WTC11 (cell line): ENCODE measurements around the gene PTPDC1. TPM values are rescaled to one million over a fixed set of nuclear protein-coding genes. Genes with fewer than 3 reads are reported as not detected.
A peak's percentile ranks its signal among the peaks of the same experiment; 100 is the strongest.
"Not testable (repeated sequence)": the region's sequence is repeated elsewhere in the genome, so short reads cannot be mapped to it uniquely, and the experiment has no call there.

Experiments used
- ATAC-seq: fragments of 200-7000 bp; cut with Tn5 transposase; 2 replicates; pipeline ENCODE4 v1.10.0; 2021; ENCODE audit warnings: mild to moderate bottlenecking, moderate library complexity
- CTCF ChIA-PET: fragments of 300-600 bp; sonication (Branson Sonifier 250); formaldehyde crosslinking; loops from one replicate; lab custom pipeline; 2021; ENCODE audit warnings: antibody characterized with exemption; lab: Charles Lee
- POLR2A ChIA-PET: fragments of 350-600 bp; sonication (Branson Sonifier 250); formaldehyde crosslinking; loops from one replicate; lab custom pipeline; 2021; ENCODE audit warnings: antibody characterized with exemption; lab: Charles Lee
- DNase-seq: peaks from one replicate; pipeline ENCODE4 v3.0.0; 2021; ENCODE audit warnings: low spot score
- H3K27ac Mint-ChIP-seq: 2 replicates; pipeline ENCODE4 v1.8.0; 2021; ENCODE audit warnings: mixed read lengths
- H3K27me3 Mint-ChIP-seq: 2 replicates; pipeline ENCODE4 v1.8.0; 2021; ENCODE audit warnings: low read depth, mild to moderate bottlenecking, moderate library complexity, mixed read lengths
- H3K36me3 Mint-ChIP-seq: 2 replicates; pipeline ENCODE4 v1.8.0; 2021; ENCODE audit warnings: mixed read lengths
- H3K4me1 Mint-ChIP-seq: 2 replicates; pipeline ENCODE4 v1.8.0; 2022; ENCODE audit warnings: mixed read lengths
- H3K4me3 Mint-ChIP-seq: 2 replicates; pipeline ENCODE4 v1.8.0; 2021; ENCODE audit warnings: mild to moderate bottlenecking, moderate library complexity, mixed read lengths
- H3K9me3 Mint-ChIP-seq: 2 replicates; pipeline ENCODE4 v1.8.0; 2021; ENCODE audit warnings: mixed read lengths
- AFF4 ChIP-seq: sonication (generic); formaldehyde crosslinking; IDR thresholded peaks from 2 replicates; pipeline ENCODE4 v1.8.1; 2023; ENCODE audit warnings: mild to moderate bottlenecking, missing genetic modification reagents, borderline replicate concordance
- E2F4 ChIP-seq: sonication (generic); formaldehyde crosslinking; IDR thresholded peaks from 2 replicates; pipeline ENCODE4 v1.8.1; 2022; ENCODE audit warnings: low read depth, mild to moderate bottlenecking, moderate library complexity, missing genetic modification reagents, borderline replicate concordance
- ETV6 ChIP-seq: sonication (generic); formaldehyde crosslinking; IDR thresholded peaks from 2 replicates; pipeline ENCODE4 v1.8.1; 2022; ENCODE audit warnings: mild to moderate bottlenecking, missing genetic modification reagents
- FOXJ3 ChIP-seq: sonication (generic); formaldehyde crosslinking; IDR thresholded peaks from 2 replicates; pipeline ENCODE4 v1.9.0; 2021; ENCODE audit warnings: missing genetic modification reagents, mild to moderate bottlenecking, borderline replicate concordance
- FOXK1 ChIP-seq: sonication (generic); formaldehyde crosslinking; IDR thresholded peaks from 2 replicates; pipeline ENCODE4 v1.8.0; 2022; ENCODE audit warnings: mild to moderate bottlenecking, moderate library complexity, missing genetic modification reagents
- ZNF121 ChIP-seq: sonication (generic); formaldehyde crosslinking; IDR thresholded peaks from 2 replicates; pipeline ENCODE4 v1.8.0; 2023; ENCODE audit warnings: missing genetic modification reagents
- ZNF281 ChIP-seq: sonication (generic); formaldehyde crosslinking; IDR thresholded peaks from 2 replicates; pipeline ENCODE4 v1.8.0; 2023; ENCODE audit warnings: mild to moderate bottlenecking, missing genetic modification reagents
- ZNF416 ChIP-seq: fragments of 250-450 bp; sonication (Bioruptor Pico); IDR thresholded peaks from 2 replicates; pipeline ENCODE4 v1.9.0; 2021; ENCODE audit warnings: mild to moderate bottlenecking, inconsistent platforms
- total RNA-seq: library from RNA; stranded (reverse); gene quantifications from 3 replicates; pipeline ENCODE4 v1.2.3, GENCODE V29; 2021
- TF ChIP-seq, protein P1 (sequence below): sonication (generic); formaldehyde crosslinking; IDR thresholded peaks from 2 replicates; pipeline ENCODE4 v1.8.0; 2022; ENCODE audit warnings: mild to moderate bottlenecking, missing genetic modification reagents
- TF ChIP-seq, protein P2 (sequence below): sonication (generic); formaldehyde crosslinking; IDR thresholded peaks from 2 replicates; pipeline ENCODE4 v1.8.0; 2023; ENCODE audit warnings: missing genetic modification reagents, mild to moderate bottlenecking, borderline replicate concordance
- TF ChIP-seq, protein P3 (sequence below): fragments of 250-450 bp; sonication (Bioruptor Pico); IDR thresholded peaks from 2 replicates; pipeline ENCODE4 v1.9.0; 2021; ENCODE audit warnings: mild to moderate bottlenecking
- TF ChIP-seq, protein P4 (sequence below): sonication (generic); formaldehyde crosslinking; IDR thresholded peaks from 2 replicates; pipeline ENCODE4 v1.8.1; 2023; ENCODE audit warnings: mild to moderate bottlenecking, moderate library complexity, missing genetic modification reagents

PTPDC1 gene
- total RNA-seq, 1 experiment from 2014 or later, result 9.2 TPM

DNA sequence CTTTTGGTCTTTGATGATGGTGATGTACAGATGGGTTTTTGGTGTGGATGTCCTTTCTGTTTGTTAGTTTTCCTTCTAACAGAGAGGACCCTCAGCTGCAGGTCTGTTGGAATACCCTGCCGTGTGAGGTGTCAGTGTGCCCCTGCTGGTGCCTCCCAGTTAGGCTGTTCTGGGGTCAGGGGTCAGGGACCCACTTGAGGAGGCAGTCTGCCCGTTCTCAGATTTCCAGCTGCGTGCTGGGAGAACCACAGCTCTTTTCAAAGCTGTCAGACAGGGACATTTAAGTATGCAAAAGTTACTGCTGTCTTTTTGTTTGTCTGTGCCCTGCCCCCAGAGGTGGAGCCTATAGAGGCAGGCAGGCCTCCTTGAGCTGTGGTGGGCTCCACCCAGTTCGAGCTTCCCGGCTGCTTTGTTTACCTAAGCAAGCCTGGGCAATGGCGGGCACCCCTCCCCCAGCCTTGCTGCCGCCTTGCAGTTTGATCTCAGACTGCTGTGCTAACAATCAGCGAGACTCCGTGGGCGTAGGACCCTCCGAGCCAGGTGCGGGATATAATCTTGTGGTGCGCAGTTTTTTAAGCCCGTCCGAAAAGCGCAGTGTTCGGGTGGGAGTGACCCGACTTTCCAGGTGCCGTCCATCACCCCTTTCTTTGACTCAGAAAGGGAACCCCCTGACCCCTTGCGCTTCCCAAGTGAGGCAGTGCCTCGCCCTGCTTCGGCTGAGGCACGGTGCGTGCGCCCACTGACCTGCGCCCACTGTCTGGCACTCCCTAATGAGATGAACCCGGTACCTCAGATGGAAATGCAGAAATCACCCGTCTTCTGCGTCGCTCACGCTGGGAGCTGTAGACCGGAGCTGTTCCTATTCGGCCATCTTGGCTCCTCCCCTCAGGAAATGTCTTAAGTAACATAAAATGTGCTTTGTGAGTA lies 10.2 kb downstream of the PTPDC1 start:
- Mint-ChIP-seq H3K4me1 (peaks cover 21% of the 10 kb centered on the region), H3K27ac (peak overlapping the region; percentile 61), H3K36me3 (peaks cover 20% of the 10 kb centered on the region), H3K4me3 (peak overlapping the region; percentile 64)
- ATAC-seq, H3K27me3 Mint-ChIP-seq, POLR2A ChIA-PET, H3K9me3 Mint-ChIP-seq, DNase-seq: not testable (repeated sequence)
- TF ChIP-seq, protein P1, sequence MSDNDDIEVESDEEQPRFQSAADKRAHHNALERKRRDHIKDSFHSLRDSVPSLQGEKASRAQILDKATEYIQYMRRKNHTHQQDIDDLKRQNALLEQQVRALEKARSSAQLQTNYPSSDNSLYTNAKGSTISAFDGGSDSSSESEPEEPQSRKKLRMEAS (CRISPR knock-in tag), result 0 out of 2 replicates have a peak, but pooled peaks have one; percentile 29
- peak; percentile 71; the same call in 1 of the 2 replicates for TF ChIP-seq ZNF281 (CRISPR knock-in tag)
- TF ChIP-seq FOXK1, result peak; percentile 48; the same call in 1 of the 2 replicates
- CTCF ChIA-PET, result interaction anchor here (1.3 to 1.7 kb wide), 2 partner anchors 12 to 80 kb away, joined by 3 to 5 read pairs; no protein-coding TSS in a partner anchor

GRCh38 chr9:94096819-94097577 lies 12.7 kb downstream of the PTPDC1 start:
- peaks cover 21% of the 10 kb centered on the region for H3K4me1 Mint-ChIP-seq
- H3K4me3 Mint-ChIP-seq, result no peak overlapping the region
- peaks cover 20% of the 10 kb centered on the region for H3K36me3 Mint-ChIP-seq
- TF ChIP-seq ETV6 (CRISPR knock-in tag), result no peak
- TF ChIP-seq, protein P2, sequence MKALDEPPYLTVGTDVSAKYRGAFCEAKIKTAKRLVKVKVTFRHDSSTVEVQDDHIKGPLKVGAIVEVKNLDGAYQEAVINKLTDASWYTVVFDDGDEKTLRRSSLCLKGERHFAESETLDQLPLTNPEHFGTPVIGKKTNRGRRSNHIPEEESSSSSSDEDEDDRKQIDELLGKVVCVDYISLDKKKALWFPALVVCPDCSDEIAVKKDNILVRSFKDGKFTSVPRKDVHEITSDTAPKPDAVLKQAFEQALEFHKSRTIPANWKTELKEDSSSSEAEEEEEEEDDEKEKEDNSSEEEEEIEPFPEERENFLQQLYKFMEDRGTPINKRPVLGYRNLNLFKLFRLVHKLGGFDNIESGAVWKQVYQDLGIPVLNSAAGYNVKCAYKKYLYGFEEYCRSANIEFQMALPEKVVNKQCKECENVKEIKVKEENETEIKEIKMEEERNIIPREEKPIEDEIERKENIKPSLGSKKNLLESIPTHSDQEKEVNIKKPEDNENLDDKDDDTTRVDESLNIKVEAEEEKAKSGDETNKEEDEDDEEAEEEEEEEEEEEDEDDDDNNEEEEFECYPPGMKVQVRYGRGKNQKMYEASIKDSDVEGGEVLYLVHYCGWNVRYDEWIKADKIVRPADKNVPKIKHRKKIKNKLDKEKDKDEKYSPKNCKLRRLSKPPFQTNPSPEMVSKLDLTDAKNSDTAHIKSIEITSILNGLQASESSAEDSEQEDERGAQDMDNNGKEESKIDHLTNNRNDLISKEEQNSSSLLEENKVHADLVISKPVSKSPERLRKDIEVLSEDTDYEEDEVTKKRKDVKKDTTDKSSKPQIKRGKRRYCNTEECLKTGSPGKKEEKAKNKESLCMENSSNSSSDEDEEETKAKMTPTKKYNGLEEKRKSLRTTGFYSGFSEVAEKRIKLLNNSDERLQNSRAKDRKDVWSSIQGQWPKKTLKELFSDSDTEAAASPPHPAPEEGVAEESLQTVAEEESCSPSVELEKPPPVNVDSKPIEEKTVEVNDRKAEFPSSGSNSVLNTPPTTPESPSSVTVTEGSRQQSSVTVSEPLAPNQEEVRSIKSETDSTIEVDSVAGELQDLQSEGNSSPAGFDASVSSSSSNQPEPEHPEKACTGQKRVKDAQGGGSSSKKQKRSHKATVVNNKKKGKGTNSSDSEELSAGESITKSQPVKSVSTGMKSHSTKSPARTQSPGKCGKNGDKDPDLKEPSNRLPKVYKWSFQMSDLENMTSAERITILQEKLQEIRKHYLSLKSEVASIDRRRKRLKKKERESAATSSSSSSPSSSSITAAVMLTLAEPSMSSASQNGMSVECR (CRISPR knock-in tag), result no peak
- TF ChIP-seq FOXJ3 (CRISPR knock-in tag), result no peak
- no peak for TF ChIP-seq ZNF416 (CRISPR knock-in tag)
- TF ChIP-seq AFF4 (CRISPR knock-in tag), result no peak
- TF ChIP-seq, protein P3, sequence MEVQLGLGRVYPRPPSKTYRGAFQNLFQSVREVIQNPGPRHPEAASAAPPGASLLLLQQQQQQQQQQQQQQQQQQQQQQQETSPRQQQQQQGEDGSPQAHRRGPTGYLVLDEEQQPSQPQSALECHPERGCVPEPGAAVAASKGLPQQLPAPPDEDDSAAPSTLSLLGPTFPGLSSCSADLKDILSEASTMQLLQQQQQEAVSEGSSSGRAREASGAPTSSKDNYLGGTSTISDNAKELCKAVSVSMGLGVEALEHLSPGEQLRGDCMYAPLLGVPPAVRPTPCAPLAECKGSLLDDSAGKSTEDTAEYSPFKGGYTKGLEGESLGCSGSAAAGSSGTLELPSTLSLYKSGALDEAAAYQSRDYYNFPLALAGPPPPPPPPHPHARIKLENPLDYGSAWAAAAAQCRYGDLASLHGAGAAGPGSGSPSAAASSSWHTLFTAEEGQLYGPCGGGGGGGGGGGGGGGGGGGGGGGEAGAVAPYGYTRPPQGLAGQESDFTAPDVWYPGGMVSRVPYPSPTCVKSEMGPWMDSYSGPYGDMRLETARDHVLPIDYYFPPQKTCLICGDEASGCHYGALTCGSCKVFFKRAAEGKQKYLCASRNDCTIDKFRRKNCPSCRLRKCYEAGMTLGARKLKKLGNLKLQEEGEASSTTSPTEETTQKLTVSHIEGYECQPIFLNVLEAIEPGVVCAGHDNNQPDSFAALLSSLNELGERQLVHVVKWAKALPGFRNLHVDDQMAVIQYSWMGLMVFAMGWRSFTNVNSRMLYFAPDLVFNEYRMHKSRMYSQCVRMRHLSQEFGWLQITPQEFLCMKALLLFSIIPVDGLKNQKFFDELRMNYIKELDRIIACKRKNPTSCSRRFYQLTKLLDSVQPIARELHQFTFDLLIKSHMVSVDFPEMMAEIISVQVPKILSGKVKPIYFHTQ, result no peak
- TF ChIP-seq ZNF121 (CRISPR knock-in tag), result no peak
- TF ChIP-seq, protein P4, sequence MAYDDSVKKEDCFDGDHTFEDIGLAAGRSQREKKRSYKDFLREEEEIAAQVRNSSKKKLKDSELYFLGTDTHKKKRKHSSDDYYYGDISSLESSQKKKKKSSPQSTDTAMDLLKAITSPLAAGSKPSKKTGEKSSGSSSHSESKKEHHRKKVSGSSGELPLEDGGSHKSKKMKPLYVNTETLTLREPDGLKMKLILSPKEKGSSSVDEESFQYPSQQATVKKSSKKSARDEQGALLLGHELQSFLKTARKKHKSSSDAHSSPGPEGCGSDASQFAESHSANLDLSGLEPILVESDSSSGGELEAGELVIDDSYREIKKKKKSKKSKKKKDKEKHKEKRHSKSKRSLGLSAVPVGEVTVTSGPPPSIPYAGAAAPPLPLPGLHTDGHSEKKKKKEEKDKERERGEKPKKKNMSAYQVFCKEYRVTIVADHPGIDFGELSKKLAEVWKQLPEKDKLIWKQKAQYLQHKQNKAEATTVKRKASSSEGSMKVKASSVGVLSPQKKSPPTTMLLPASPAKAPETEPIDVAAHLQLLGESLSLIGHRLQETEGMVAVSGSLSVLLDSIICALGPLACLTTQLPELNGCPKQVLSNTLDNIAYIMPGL, result no peak
- TF ChIP-seq E2F4, result no peak
- DNase-seq (no peak), ATAC-seq (no peak)
- ChIA-PET CTCF (interaction anchor here (1.6 kb wide), 1 partner anchor 11 kb away, joined by 4 read pairs; no protein-coding TSS in a partner anchor), POLR2A (no interaction called here)
- H3K9me3 Mint-ChIP-seq, result no peaks in the 10 kb centered on the region
- H3K27me3 Mint-ChIP-seq, result no peaks in the 10 kb centered on the region
- no peak overlapping the region for H3K27ac Mint-ChIP-seq
